Stimulated activated CD8-positive, alpha-beta memory T cell treated with anti-CD3 and anti-CD28 coated beads, Interleukin-15, amount 100 ng/mL, for 1 hour (primary cell): ENCODE measurements around the gene R3HDM2.
"Not testable (repeated sequence)": the region's sequence is repeated elsewhere in the genome, so short reads cannot be mapped to it uniquely, and the experiment has no call there.

Experiments
- DNase-seq: peaks from one replicate; pipeline ENCODE4 v3.0.0-alpha.2; 2020; ENCODE audit warnings: low read depth

The R3HDM2 gene

DNA sequence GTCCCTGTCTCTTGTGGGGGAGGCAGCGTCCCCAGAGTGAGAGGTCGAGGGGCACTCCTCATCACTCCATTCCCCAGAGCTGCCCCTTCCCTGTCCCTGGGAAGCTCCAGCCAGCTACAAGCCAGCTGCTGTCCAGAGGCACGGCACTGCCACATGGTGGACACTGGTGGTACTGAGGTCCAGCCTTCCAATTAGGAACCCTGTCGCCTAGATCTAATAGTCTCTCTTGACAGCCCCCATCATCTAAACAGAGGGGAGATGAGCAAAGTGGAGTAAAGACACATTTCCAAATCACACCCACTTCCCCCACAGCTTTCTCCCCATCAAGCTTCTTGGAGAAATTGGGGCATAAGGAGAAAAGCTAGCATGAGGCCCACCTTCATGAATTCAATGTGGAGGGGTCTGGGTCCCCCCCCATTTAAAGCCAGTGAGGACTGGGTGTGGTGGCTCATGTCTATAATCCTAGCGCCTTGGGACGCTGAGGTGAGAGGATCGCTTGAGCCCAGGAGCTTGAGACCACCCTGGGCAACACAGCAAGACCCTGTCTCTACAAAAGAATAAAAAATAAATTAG is 22.2 kb upstream of the R3HDM2 start:
- DNase-seq, result no peak

DNA sequence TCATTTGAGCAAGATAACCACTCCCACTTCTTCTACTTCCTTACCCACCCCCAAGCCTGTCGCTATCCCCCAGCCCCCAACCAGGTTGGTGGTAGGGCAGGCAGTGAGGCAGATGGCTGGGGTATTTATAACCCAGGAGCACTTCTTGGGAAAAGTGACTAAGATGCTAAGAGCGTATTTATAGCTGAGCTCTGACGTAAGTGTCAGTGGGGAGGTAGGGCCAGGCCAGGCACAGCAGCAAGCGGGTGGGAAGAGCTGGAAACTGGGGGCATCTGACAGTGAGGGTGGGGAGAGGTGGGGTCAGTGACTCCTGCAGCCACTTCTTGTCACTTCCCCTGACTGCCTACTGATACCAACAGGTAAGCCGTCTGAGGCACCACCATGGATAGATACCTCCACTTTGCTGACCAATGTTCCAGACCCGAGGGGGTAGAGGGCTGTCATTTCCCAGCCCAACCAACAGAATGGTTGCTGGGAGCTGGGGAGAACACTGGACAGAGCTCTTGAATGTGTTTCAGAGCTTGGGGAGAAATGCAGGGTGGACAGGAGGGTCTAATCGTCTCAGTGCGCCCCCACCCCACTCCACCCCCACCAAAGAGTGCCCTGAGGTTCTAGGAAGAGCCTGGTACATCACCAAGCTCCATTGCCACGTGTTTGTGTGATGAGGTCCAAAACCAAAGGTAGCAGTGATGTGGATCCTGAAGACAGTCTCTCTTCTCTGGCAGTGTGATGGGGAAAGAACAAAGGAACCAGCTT is 21.5 kb upstream of the R3HDM2 start:
- no peak for DNase-seq

DNA sequence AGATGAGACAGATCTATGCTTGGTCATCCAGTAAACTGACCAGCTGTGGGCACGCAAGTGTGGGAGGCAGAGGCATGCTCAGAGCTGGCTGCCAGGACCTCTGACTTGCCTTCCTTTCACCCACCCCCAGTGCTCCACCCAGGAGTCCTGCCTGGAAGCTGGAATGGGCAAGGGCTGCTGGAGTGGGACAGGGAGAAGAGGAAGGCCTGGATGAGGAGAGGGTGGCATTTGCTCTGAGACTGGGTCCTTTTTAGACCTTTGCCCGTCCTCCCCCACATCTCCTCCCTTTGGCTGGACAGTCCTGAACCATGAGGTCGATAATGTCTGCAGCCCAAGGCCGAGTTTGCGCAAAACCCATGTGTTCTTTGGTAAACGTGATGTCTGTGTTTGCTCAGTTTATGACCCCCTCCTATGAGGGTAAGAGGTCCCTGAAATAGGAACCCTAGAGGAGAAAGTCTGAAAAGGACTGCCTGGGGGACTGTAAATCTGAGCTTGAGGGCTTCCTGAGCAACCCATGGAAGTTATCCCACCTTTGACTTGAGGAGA is 20.5 kb upstream of the R3HDM2 start:
- no peak for DNase-seq

DNA sequence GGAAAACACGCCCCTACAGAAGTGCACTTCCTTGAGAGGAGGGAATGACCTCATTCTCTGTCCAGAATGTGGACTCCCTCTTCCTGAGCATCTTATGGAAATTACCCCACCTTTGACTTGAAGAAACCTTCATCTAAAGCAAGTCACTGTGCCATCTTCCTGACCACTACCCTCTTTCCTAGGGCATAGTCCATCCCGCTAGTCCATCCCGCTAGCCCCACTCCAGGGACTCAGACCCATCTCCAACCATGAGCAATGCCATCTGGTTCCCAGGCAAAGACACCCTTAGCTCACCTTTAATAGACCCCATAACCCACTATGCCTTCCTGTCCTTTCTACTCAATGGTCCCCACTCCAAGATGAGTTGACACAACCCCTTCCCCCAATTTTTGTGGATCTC is 19.2 kb upstream of the R3HDM2 start:
- DNase-seq, result no peak

DNA sequence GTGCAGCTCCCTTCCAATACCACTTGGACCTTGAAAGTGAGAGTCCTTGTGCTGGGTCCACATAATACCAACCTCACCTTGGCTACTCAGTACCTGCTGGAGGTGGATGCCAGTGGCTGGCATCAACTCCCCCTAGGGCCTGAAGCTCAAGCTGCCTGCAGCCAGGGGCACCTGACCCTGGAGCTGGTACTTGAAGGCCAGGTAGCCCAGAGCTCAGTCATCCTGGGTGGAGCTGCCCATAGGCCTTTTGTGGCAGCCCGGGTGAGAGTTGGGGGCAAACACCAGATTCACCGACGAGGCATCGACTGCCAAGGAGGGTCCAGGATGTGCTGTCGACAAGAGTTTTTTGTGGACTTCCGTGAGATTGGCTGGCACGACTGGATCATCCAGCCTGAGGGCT is 18.5 kb upstream of the R3HDM2 start:
- no peak for DNase-seq

DNA sequence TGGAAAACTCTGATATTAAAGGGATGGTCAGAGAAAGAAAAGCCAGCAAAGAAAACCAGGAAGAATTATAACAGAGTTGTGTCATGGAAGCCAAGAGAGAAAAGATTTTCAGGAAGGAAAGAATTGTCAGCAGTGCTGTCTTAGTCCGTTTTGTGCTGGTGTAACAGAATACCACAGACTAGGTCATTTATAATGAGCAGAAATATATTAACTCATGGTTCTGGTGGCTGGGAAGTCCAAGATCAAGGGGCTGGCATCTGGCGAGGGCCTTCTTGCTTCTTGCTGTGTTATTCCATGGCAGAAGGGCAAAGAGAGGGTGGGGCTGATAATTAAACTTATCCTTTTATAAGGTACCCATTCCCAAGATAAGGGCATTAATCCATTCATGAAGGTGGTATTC is 17.8 kb upstream of the R3HDM2 start:
- no peak for DNase-seq

DNA sequence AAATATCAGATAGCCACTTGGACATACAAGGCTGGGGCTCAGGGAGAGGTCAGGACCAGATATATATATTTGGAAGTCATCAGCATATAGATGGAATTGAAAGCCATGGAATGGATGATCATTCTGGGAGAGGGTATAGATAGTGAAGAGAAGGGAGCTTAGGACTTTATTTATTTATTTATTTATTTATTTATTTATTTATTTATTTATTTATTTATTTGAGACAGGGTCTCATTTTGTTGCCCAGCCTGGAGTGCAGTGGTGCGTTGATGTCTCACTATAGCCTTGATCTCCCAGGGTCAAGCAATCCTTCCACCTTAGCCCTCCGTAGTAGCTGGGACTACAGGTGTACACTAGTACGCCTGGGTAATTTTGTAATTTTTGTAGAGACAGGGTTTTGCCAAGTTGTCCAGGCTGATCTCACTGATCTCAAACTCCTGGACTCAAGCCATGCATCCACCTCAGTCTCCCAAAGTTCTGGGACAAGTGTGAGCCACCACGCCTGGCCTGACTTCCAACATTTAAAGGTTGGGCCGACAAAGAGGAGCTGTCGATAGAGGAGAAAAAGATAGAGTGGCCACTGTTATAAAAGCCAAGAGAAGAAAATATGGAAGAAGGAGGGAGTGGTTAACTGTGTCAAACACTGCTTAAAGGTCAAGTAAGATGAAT is 15.6 kb upstream of the R3HDM2 start:
- DNase-seq, result no peak

DNA sequence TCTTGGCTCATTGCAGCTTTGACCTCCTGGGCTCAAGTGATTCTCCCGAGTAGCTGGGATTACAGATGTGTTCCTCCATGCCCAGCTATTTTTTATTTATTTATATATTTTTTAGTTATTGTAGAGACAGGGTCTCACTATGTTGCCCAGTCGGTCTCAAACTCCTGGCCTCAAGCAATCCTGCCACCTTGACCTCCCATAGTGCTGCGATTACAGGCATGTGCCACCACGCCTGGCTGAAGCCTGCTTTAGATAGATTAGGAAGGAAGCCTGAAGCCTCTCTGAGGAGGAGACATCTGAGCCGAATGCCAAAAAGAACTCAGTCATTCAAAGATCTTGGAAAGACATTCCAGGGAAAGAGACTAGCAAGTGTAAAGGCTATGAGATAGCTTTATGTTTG is 13.9 kb upstream of the R3HDM2 start:
- DNase-seq, result no peak

DNA sequence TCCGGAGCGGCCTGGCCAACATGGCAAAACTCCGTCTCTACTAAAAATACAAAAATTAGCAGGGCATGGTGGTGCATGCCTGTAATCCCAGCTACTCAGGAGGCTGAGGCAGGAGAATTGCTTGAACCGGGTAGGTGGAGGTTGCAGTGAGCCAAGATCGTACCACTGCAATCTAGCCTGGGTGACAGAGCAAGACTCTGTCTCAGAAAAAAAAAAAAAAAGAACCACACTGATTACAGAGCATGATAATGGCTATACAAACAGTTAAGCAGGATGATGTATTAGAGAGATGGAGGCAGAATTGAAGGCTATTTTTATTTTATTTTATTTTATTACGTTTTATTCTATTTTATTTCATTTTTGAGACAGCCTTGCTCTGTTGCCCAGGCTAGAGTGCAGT is 13.5 kb upstream of the R3HDM2 start:
- not testable (repeated sequence) for DNase-seq

DNA sequence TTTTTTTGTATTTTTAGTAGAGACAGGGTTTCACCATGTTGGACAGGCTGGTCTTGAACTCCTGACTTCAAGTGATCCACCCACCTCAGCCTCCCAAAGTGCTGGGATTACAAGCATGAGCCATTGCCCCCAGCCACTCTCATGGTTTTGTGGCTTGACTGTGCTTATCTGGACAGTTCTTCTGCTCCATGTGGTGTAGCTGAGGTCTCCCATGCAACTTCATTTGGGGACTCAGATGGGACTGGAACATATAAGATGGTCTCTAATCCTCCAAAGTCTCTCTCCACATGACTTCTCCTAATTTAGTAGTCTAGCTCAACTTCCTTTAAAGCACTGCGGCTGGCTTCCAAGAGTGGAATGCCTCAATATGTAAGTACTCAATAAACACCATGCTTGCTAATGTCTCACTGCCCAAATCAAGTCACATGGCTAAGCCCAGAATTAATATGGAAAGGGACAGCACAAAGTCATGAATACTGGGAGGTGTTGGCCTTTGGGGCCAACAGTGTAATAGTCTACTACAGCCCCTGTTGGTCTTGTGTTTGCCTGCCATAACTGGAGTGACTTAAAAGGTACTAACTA is 11.1 kb upstream of the R3HDM2 start:
- no peak for DNase-seq

DNA sequence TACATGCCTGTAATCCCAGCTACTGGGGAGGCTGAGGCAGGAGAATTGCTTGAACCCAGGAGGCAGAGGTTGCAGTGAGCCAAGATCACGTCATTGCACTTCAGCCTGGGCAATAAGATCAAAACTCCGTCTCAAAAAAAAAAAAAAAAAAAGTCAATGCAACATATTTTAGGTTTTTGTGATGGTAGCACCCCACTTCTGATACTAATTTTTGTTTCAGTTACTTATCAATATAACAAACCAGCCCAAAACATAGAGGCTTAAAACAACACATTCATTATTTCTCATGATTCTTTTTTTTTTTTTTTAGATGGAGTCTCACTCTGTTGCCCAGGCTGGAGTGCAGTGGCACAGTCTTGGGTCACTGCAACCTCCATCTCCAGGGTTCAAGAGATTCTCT is 10.6 kb upstream of the R3HDM2 start:
- not testable (repeated sequence) for DNase-seq

DNA sequence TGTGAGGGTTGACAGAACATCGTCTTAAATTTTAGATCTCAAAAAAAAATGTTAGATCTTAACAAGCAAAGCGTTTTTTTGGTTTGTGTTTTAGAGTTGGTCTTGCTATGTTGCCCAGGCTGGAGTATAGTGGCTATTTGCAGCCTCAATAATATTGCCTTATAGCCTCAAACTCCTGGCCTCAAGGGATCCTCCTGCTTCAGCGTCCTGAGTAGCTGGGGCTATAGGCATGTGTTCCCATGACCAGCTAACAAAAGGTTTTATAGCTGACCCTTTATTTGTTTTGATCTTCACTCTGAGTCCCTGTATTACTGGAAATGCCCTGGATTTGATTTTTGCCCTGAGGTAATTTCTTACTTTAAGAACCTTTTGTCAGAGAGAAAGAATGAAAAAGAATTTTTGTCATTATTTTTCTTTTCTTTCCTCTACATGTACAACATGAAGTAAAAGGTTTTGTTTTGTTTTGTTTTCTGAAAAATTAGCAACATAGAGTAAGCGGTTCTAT is 9.0 kb upstream of the R3HDM2 start:
- no peak for DNase-seq

DNA sequence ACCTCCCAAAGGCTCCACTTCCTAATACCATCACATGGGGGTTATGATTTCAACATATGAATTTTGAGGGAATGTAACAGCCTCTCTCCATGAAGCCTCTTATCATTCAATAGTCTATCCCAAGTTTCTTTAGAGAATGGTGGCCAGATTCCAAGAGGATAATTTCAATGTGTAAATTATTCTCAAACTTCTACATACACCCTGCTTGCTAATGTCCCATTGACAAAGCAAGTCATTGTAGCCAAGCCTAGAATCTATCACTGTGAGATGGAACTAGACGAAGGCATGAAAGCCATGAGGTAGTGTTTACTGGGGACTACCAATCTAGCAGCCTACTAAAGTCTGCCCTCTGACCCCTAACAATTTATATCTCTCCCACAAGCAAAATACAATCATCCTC is 7.6 kb upstream of the R3HDM2 start:
- no peak for DNase-seq

DNA sequence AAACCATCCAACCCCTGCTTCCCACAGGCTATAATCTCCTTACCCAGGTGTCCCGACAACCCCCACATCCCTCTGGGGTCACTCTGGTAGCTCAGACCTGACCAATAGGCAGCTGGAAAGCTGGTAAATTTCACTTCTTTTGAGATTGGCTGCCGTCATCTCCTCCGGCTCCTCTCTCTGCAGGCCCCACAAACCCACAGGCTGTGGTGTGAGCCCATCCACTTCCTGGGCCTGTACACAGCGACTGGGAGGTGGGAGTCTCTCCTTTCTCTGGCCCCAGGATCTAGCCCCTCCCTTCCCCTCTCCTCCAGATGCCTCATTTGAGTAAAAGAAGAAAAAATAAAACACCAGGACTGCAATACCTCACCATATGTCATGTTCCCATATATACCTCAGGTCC is 4.5 kb upstream of the R3HDM2 start:
- DNase-seq, result no peak

DNA sequence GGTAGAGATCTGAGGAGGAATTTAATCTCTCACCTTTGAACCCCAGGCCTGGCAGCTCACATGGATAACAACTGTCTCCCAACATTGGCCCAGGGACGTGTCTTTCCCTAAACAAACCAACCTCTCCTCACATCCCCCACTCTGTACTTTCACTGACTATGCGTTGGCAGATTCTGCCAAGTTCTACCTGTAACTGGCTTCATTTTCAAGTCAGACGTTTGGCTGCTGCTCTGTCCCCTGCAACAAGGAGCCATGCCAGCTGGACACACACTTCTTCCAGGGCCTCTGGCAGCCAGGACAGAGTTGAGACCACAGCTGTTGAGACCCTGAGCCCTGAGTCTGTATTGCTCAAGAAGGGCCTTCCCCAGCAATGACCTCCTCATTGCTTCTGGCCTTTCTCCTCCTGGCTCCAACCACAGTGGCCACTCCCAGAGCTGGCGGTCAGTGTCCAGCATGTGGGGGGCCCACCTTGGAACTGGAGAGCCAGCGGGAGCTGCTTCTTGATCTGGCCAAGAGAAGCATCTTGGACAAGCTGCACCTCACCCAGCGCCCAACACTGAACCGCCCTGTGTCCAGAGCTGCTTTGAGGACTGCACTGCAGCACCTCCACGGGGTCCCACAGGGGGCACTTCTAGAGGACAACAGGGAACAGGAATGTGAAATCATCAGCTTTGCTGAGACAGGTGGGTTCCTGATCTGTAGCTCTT is 3.8 kb upstream of the R3HDM2 start, which contains the start of gene INHBC:
INHBC (plus strand) TSS at position 268 of the 707 bp plus-strand sequence; CDS start at position 371, 103 bp downstream.
- DNase-seq, result no peak

DNA sequence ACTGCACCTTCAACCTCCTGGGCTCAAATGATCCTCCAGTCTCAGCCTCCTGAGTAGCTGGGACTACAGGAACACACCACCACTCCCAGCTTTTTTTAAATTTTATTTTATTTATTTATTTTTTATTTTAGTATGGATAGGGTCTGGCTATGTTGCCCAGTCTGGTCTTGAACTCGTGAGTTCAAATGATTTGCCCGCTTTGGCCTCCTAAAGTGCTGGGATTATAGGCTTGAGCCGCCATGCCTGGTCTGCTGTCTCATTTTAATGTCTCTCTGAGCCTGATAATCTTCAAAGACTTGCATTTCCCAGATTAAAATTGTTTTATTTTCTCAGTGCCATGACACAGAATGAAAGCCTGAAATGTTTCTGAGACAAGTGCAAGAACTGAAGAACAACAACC is 2.5 kb upstream of the R3HDM2 start:
- DNase-seq, result no peak

DNA sequence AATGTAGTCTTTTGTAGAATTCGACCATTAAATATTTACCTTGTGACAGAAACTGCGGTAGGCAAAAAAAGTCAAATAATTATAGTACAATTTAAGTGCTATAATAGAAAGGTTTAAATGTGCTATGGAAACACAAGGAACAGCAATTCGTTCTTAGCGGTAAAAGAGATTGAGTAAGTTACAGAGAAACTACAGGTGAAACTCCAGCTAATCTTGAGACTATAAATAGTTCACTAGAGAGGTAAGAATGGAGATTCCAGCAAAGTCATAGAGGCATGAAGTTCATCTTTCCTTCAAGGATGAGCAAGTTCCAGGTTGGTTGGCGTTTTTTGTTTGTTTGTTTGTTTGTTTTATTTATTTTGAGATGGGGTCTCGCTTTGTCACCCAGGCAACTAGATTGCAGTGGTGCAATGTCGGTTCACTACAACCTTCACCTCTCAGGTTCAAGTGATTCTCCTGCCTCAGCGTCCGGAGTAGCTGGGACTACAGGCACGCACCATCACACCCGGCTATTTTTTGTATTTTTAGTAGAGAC is 878 bp upstream of the R3HDM2 start:
- DNase-seq, result no peak

DNA sequence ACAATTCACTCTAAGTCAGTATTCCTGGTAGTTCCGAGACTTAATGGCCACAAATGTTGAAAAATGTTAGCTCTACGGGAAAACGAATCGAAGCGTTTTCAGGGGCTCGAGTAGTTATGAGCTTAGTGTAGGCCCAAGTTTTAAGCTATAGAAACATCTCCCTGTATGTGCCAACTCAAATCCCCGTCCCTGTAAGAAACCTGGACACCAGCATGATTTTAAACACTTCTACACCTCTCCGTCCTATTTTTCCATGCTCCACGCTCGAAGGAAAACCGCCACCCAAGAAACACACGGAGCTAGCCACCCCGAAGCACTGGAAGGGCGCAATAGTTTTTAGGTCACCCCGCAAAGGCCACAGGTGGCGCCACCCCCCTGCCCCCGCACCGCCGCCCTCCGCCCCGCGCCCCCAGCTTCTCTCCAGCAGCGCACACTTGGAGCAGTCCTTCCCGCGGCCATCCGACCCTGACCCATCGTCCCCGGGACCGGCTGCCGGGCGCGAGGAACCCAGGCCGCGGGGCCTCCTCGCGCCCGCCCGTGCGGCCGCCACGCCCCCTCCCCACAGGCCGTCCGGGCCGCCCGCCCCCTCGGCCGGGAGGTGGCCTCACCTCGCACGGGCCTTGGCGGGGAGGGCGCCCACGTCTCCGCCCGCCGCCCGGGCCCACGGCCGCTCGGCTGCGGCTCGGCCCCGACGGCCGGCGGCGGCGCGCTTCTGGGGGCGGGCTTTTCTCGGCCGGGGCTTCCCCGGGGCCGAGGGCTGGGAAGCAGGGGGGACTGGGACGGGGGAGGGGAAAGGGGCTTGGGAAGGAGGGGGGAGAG is 522 bp downstream of the R3HDM2 start:
- DNase-seq, result peak; percentile 33

DNA sequence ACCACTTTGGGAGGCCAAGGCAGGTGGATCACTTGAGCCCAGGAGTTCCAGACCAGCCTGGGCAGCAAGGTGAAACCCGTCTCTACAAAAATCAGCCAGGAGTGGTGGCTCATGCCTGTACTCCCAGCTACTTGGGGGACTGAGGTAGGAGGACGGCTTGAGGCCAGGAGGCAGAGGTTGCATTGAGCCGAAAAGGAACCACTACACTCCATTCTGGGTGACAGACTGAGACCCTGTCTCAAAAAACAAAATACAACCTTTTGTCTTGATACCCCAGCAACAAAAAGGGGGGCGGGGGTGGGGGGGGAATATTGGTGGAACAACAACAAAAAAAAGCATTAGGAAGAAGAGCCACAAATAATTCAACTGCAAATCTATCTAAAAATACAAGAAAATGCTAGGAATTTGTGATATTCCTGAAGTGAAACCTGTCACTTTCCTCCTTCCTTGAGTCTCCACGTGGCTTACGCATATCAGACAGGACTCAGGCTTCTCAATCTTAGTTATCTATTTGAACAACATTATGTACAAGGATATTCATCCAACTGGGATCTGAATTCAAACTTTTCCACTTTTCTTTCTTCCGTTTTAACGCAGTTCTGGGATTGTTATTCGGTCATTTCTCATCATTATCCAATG is 1.3 kb downstream of the R3HDM2 start:
- DNase-seq, result no peak

DNA sequence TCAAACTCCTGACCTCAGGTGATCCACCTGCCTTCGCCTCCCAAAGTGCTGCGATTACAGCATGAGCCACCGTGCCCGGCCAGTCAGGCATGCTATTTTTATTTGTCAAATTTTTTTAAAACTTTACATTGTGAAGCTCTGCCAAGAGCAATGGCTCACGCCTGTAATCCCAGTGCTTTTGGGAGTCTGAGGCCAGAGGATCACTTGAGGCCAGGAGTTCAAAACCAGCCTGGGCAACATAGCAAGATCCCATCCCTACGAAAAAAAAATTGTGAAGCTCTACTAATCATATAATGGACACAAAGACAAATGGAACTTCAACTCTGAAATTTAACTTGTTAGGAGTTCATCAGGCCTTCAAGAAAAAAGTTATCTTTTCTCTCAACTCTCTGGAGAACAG is 1.9 kb downstream of the R3HDM2 start:
- DNase-seq, result no peak
